H1 (cell line): Measurements from ENCODE around the gene CDK3.
A peak's percentile ranks its signal among the peaks of the same experiment; 100 is the strongest.

ENCODE experiments used
- BCL11A ChIP-seq, 2 experiments: IDR thresholded peaks; one replicate each; pipeline ENCODE4 v1.6.1; 2011; ENCODE audit warnings: low read depth in 2 of 2, low read length in 2 of 2, mild to moderate bottlenecking in 2 of 2
- CEBPB ChIP-seq: IDR thresholded peaks from 2 replicates; pipeline ENCODE4 v1.6.1; 2012; ENCODE audit warnings: low read depth, low read length
- EP300 ChIP-seq, 2 experiments: IDR thresholded peaks; 1 replicate in 1 of 2; 2 replicates in 1 of 2; pipeline ENCODE4 v1.6.1; 2011 to 2012; ENCODE audit warnings: low read depth in 2 of 2, low read length in 2 of 2, mild to moderate bottlenecking in 2 of 2, borderline replicate concordance in 1 of 2, inconsistent platforms in 1 of 2, moderate library complexity in 1 of 2
- KDM5A ChIP-seq: fragments of 200-600 bp; IDR thresholded peaks from 2 replicates; pipeline ENCODE4 v1.7.1; 2012; ENCODE audit warnings: mild to moderate bottlenecking, low read length, inconsistent platforms, mixed read lengths
- PHF8 ChIP-seq: fragments of 200-600 bp; sonication (generic); conservative IDR thresholded peaks from 2 replicates; pipeline ENCODE4 v1.7.1; 2012; ENCODE audit warnings: low read depth, mild to moderate bottlenecking, inconsistent platforms, low read length, moderate library complexity
- POLR2A ChIP-seq, 2 experiments: IDR thresholded peaks; 1 replicate in 1 of 2; 2 replicates in 1 of 2; pipeline ENCODE4 v1.6.1; 2011; ENCODE audit warnings: low read depth in 2 of 2, low read length in 2 of 2, mild to moderate bottlenecking in 2 of 2; ENCODE audit errors: control extremely low read depth in 1 of 2
- POLR2AphosphoS5 ChIP-seq: IDR thresholded peaks from 2 replicates; pipeline ENCODE4 v1.6.1; 2011; ENCODE audit warnings: low read depth, low read length
- RAD21 ChIP-seq, 2 experiments: IDR thresholded peaks in 1 of 2; conservative IDR thresholded peaks in 1 of 2; 2 replicates each; pipeline ENCODE4 v1.6.1; 2011; ENCODE audit warnings: low read depth in 2 of 2, low read length in 2 of 2, improper control_type of control experiment in 1 of 2, inconsistent platforms in 1 of 2, mild to moderate bottlenecking in 1 of 2, moderate library complexity in 1 of 2
- RXRA ChIP-seq: IDR thresholded peaks from 2 replicates; pipeline ENCODE4 v1.6.1; 2011; ENCODE audit warnings: low read depth, mild to moderate bottlenecking, low read length, moderate library complexity; ENCODE audit not compliant: insufficient read depth
- SP1 ChIP-seq: IDR thresholded peaks from 2 replicates; pipeline ENCODE4 v1.6.1; 2011; ENCODE audit warnings: low read depth, low read length
- ZNF274 ChIP-seq: IDR thresholded peaks from 2 replicates; pipeline ENCODE4 v1.7.0; 2012; ENCODE audit warnings: low read length, borderline replicate concordance; ENCODE audit errors: extremely low read depth
- TF ChIP-seq, protein P1 (sequence below), 3 experiments: IDR thresholded peaks; 1 replicate in 2 of 3; 2 replicates in 1 of 3; pipeline versions ENCODE4 v1.5.1 to v1.6.1; 2011; ENCODE audit warnings: low read length in 3 of 3, mild to moderate bottlenecking in 3 of 3, inconsistent platforms in 2 of 3, low read depth in 1 of 3, moderate library complexity in 1 of 3; ENCODE audit not compliant: insufficient read depth in 1 of 3; ENCODE audit errors: control extremely low read depth in 1 of 3

DNA sequence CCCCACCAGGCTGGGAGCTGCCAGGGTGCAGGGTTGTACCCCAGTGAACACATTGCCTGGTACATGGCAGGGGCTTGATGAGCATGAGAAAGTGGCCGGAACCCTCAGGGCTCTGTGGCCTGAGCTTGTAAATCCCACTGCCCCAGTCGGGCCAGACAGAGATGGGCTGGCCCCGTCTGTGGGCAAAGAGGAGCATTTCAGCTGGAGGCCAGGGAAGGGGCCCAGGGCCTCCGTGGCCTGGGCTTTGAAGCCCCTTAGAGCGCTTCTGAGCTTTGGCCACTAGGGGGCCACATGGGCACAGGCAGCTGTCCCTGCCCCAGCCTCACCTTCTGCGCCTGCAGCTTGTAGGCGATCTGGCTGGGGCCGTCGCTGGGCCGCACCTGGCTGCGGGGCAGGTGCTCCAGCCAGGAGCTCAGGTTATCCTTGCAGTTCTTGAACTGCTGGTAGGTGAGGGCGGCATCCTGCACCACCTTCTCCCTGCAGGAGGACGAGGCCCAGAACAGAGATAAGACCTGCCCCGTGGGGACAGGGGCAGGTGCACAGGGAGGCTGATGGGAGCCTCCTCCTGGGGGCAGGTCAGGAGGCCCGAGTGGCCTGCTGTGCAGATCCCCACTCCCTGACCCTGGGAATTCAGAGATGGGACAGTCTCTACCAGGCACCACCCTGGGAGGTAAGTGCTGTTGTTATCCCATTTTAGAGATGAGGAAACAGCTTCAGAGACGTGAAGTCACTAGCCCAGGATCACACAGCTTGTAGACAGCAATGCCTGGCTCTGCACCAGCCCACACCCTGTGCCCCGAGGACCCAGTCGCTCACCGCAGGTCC, 13.7 kb downstream of the CDK3 start:
- TF ChIP-seq POLR2AphosphoS5 (no peak), POLR2A (IDR thresholded peaks at IDR 0.05; ENCODE audit: control extremely low read depth in 1 of 2, low read depth in 2 of 2, low read length in 2 of 2) (no peak), RXRA (no peak), SP1 (no peak), EP300 (IDR thresholded peaks at IDR 0.05; ENCODE audit: borderline replicate concordance in 1 of 2, low read depth in 2 of 2, low read length in 2 of 2) (peak in 1 of 2 experiments; percentile 65; a peak in 1 of 3 replicates), ZNF274 (no peak), KDM5A (no peak), BCL11A (IDR thresholded peaks at IDR 0.05; ENCODE audit: low read depth in 2 of 2, low read length in 2 of 2) (no peak), RAD21 (IDR thresholded peaks at IDR 0.05 in 1 of 2, conservative IDR thresholded peaks at IDR 0.05 in 1 of 2; ENCODE audit: low read depth in 2 of 2, low read length in 2 of 2) (peak; percentile 93 to 97), CEBPB (no peak), PHF8 (no peak)
- TF ChIP-seq, protein P1, sequence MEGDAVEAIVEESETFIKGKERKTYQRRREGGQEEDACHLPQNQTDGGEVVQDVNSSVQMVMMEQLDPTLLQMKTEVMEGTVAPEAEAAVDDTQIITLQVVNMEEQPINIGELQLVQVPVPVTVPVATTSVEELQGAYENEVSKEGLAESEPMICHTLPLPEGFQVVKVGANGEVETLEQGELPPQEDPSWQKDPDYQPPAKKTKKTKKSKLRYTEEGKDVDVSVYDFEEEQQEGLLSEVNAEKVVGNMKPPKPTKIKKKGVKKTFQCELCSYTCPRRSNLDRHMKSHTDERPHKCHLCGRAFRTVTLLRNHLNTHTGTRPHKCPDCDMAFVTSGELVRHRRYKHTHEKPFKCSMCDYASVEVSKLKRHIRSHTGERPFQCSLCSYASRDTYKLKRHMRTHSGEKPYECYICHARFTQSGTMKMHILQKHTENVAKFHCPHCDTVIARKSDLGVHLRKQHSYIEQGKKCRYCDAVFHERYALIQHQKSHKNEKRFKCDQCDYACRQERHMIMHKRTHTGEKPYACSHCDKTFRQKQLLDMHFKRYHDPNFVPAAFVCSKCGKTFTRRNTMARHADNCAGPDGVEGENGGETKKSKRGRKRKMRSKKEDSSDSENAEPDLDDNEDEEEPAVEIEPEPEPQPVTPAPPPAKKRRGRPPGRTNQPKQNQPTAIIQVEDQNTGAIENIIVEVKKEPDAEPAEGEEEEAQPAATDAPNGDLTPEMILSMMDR (IDR thresholded peaks at IDR 0.05; ENCODE audit: control extremely low read depth in 1 of 3, insufficient read depth in 1 of 3, low read depth in 1 of 3, low read length in 3 of 3), result peak; percentile 88 to 99 (median 96)
